ENCODE results near the gene MPC2.
"Not testable (repeated sequence)": the region's sequence is repeated elsewhere in the genome, so short reads cannot be mapped to it uniquely, and the experiment has no call there.

Gene MPC2

DNA sequence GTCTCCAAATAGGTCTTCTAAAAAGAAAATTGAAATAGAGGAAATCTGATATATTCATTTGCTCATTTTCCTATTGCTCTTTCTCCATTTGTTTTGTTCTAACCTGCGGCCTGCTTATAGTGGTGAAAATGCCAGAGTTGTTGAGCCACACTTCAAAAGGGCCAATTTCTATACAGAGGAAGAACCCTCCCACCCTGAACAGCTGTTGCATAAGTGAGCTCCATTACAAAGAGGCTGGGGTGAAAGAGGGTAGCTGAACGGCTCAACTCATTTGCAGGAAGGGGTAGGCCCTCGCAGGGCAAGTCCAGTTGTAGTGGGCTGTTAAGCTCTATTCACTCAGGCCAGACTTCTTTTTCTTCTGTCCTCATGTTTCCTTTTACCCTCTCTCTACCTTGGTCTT lies 31.7 kb downstream of the MPC2 start:
- peak; percentile 78 for DNase-seq (ENCODE audit: low read depth)

DNA sequence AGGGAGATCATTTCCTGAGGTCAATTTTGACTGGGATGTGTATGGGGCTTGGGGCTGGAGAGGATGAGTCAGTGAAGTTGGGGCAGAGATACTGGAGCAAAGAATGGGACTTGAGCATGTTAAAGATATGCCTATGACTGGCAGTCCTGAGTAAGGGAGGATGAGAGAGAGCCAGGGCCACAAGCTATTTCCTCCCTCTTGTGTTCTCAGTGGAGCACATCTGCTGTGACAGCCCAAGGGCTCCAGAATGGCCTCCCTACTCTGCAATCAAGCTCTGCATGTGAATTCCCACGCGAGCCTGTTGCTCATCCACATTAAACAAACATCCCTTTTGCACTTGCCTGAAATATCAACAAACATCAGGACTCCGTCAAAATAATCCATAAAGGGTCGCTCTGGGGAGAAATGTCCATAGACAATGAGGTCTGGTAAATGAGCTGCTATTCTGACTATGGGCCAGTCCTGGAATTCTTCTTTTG lies 32.2 kb downstream of the MPC2 start:
- peak; percentile 83 for DNase-seq (ENCODE audit: low read depth)

DNA sequence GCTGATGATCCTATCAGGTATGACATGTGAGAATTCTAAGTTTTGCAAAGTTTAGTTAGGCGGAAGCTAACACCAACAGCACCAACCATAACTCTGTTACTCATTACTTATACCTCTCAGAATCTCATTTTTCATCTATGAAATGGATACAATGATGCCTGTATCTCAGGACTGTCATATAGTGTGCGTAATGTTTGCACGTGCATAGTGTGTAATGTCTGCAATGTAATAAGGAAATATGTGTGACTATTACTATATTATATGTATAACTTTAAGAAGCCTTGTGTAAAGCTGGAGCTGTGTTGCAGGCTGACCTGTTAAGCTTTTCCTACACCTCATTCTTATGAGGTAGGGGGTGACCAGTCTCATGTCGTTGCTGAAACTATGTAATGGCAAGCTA lies 36.0 kb downstream of the MPC2 start:
- DNase-seq (ENCODE audit: low read depth), result no peak

DNA sequence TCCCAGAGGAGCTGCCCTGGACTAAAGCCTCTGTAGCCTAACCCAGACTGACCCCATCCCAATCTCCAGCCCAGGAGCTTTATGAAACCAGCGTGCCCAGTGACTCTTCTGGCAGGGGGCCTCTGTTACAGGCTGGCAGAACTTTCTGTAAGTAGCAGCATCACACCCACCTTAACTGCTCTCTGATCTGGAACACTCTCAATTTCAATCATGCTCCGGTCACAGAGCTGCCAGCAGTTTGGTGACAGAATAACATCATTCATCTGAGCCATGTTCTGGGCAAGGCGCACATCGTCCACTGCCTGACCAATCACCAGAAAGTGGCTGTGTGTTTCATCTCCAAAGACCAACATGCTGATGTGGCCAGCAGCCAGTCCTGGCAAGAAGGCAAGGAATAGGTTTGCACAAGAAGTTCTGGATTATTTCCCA lies 37.6 kb downstream of the MPC2 start:
- DNase-seq (ENCODE audit: low read depth), result peak; percentile 11

DNA sequence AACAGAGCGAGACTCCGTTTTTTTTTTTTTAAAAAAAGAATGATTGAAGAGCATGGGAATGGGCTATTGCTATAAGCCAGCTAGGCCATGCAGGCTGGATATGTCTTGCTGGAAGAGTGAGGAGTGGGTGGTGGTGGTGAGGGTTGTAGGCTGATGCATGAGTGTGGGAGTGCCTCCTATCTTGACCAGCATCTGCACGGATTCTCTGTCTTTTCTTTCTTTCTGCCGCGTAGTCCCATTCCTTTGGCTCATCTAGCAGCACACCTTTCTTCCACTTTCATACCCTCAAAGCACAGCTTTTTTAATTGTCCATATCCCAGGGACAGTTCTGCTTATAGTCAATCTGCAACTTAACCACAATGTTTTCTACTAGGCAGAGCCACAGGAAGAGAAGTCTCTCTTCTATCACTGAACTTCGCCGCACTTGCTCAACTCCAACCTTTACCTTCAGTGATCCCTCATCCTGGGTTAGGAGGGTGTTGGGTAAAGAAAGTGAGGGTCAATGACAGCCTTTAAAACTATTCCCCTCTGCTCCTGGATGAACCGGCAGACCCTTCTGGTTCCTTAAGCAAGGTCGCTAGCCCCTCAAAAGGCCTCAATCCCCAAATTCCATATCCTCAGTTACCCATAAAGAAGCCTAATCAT lies 38.2 kb downstream of the MPC2 start:
- no peak for DNase-seq (ENCODE audit: low read depth)

DNA sequence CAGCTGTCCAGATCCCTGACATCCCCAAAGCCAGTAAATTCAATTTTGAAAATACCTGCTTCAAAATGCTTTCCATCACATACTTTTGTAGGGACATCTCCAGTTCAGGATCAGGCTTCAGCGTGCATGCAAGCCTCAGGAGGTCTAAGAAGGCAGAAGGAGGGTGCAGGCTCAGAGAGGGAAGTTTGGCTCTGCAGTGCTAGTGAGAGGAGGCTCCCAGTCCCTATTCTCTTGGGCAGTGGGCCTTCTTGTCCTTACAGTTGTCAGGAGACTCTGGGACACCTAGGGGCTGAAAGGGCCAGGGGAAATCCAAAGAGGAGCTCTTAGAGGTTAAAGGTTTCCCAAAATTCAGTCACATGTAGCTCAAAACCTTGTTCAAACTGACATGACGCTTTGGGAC lies 43.1 kb downstream of the MPC2 start:
- no peak for DNase-seq (ENCODE audit: low read depth)

DNA sequence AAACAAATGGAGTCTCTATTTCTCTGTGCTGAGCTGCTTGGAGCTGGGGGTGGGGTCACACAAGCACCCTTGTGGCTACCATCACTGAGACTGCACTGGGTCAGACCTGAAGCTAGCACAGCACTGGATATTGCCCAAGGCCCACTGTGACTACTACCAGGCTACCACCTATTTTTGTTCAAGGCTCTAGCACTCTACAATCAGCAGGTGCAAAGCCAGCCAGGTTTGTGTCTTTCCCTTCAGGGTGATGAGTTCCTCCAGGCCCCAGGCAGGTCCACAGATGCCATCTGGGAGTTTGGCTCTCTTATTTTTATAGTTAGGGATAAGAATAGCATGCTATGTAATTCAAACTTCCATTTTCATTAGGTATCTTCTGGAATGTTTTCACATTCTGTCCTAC lies 46.5 kb downstream of the MPC2 start:
- no peak for DNase-seq (ENCODE audit: low read depth)

DNA sequence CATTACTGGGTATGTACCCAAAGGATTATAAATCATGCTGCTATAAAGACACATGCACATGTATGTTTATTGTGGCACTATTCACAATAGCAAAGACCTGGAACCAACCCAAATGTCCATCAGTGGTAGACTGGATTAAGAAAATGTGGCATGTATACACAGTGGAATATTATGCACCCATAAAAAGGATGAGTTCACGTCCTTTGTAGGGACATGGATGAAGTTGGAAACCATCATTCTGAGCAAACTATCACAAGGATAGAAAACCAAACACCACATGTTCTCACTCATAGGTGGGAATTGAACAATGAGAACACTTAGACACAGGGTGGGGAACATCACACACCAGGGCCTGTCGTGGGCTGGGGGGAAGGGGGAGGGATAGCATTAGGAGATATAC lies 49.7 kb downstream of the MPC2 start:
- DNase-seq (ENCODE audit: low read depth), result not testable (repeated sequence)

DNA sequence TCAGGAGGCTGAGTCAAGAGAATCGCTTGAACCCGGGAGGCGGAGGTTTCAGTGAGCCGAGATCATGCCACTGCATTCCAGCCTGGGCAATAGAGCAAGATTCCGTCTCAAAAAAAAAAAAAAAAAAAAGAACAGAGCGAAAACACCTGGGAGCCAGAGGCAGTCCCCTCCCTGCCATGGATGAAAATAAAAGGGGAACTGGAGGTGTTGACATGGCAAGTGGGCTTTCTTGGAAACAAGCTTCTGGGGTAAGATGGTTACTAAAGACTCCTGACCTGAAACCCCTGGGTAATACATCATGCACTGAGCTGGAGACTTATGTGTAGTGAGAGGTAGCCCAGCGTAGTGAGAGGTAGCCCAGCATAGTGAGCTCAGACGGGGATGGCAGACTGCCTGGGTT lies 54.5 kb downstream of the MPC2 start:
- DNase-seq (ENCODE audit: low read depth), result no peak

DNA sequence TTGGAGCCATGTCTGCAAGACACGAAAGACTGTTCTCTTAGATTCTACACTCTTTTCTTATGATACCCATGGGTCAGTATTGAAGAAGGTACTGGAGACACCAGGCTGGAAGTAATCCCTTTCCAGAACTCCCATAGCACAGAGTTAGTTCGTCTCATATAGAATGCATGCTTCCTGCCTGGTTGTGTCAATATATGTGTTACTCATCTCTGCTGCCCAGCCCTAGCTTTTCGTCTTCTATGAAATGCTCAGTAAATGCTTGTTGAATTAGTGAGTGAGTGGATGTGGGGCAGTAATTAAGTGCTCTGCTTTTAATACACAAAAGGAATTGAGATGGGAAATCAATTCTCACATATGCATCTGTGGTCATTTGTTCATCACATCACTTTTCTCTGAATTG lies 55.1 kb downstream of the MPC2 start:
- peak; percentile 52 for DNase-seq (ENCODE audit: low read depth)

DNA sequence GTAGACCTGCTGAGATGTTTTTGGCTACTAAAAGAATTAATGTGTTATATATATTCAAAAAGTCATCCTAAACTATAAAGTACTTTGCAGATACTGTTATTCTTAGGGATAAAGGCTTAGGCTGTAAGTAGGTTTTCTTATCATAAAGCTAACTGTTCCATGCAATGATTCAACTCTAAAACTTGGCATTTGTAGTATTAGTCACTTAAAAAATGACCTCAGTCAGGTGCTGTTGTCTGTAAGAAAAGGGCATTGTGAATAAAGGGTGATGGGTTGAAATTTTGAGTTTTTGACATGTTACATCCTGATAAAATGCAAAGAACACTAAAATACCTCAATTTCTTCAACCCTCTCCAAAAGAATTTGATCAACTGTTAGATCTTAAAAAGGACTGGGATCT lies 55.8 kb downstream of the MPC2 start:
- DNase-seq (ENCODE audit: low read depth), result peak; percentile 62

DNA sequence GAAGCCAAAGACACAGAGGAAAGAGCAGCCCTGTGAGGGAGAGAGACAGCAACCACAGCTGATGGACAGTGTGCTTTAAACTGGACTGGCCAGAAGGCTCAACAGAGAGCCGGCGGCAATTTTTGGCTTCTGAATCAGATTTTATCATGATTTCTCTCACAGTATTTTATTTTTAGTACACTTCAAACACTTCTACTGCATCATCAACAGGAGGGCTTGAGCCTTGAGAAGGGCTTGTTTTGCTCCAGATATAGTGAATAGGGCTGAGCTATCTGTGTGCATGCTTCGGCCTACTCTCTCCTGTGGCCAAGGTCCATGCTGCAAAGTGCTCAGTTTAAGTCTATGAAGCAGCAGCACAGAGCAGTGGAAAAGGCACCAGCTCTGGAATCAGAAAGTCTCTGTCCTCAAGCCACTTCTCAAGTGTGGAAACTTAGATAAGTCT lies 56.3 kb downstream of the MPC2 start:
- DNase-seq (ENCODE audit: low read depth), result peak; percentile 5

DNA sequence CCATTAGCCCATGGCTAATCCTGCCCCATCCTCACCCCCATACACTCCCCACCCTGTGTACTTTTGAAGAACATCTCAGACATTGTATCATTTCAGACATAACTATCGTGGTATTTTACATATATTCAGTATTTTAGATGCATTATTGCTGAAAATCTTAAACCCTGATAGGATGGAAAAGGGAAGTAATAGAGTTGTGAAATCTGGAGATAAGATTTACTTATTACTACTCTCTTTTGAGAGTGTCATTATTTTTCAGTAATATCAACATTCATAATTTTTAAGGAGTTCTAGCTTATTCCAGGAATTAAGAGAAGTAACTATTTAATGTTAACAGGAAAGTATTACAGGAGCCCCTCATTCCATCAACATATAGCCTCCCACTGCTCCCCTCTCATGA lies 57.4 kb downstream of the MPC2 start:
- no peak for DNase-seq (ENCODE audit: low read depth)

DNA sequence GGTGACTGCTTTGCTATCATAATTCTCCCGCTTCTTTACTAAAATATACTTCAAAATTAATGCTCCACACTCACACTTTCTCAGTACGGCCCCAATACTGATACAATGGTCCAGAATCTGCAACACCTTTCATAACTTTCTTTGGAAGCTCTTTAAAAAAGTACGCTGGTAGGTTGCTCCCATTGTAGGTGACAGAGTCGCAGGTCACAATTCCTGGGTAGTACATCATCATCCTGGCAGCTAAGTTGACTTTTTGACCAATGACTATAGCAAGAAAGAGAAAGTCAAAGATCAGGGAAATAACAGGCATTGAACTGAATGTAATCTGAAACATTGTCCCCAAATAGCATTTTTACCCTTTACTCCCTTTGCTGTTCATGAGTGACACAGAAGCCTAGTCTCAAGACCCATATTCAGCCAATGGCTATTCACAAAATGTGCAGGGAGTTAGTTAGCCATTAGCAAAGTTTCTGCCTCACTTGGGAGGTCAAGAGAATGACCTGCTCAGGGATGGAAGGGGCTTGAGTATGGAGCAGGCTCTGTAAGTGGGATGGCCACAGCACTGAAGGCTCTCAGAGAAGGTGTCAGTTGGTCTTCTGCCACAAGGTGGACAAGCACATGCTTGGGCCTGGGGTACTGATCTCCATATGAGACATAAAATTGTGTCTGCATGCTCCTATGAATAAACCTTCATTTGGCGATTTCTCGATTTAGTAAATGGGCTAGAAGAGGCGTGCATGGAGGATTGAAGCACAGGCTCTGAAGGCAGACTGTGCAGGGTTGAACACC lies 58.3 kb downstream of the MPC2 start:
- no peak for DNase-seq (ENCODE audit: low read depth)

DNA sequence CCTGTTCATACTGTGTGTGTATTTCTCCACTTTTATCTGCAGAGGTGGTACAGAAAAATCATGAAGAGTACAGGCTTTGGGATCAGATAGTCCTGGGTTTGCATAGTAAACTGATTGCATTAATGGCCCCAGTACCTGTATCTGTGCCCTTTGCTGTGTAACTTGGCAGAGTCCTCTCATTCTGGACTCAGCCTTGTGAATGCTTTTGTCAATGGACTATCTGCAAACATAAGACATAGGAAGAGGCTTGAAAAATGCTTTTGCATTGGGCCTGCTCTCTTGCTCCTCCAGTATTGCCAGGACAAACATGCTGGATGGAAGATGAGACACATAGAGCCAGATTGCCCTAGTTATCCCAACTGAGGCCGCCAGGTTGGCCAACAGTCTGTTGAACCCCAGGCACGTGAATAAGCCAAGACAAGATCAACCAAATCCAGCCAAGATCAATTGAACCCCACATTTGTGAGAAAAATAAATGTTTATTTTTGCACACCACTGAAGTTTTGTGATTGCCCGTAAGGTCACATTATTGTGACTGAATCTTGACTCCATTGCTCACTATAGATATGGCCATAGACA lies 60.2 kb downstream of the MPC2 start:
- DNase-seq (ENCODE audit: low read depth), result no peak

DNA sequence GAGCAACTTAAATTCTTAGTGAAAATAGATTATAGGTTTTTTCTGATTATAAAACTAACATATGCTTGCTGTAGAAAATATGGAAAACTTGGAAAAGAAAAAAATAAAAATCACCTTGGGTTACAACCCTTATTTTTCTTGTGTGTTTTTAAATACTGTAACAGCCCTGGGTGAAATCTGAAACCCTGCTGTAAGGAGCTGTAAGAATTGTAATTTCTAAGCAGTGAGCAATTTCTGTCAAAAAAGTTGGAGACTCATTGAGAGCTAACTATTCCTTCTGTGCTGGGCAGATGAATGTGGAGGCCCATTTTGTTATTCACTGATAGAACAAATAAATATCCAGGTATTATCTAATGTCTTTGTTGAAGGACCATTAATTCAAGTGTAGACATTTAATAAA lies 65.5 kb downstream of the MPC2 start:
- peak; percentile 61 for DNase-seq (ENCODE audit: low read depth)

DNA sequence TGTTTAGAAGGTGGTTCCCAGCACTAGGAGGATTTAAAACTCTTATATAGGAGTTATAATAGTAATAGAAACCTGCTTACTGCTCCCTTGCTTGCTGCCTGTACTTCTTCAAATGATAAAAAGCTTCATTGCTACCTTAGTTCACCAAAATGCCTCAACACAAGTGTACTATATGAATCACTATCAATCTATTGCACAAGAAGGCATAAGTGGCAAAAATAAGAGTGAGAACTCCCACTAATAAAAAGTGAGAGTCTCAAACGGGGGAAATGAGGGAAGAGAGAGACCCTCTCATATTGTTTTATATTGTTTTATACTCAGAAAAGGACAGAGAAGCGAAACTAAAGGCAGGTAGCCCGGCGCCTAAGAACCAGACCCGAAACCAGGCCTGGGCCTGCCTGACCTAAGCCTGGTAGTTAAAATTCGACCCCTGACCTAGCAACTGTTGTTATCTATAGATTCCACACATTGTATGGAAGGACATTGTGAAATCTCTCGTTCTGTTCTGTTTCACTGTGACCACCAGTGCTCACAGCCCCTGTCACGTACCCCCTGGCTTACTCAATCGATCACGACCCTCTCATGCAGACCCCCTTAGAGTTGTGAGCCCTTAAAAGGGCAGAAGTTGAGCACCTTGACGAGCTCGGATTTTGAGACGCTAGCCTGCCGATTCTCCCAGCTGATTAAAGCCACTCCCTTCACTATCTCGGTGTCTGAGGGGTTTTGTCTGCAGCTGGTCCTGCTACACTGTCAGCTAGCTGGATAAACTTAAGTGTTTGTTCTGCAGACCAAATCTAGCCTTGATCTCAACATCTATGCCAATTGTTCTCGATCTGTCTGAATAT lies 67.5 kb downstream of the MPC2 start:
- peak; percentile 12 for DNase-seq (ENCODE audit: low read depth)

DNA sequence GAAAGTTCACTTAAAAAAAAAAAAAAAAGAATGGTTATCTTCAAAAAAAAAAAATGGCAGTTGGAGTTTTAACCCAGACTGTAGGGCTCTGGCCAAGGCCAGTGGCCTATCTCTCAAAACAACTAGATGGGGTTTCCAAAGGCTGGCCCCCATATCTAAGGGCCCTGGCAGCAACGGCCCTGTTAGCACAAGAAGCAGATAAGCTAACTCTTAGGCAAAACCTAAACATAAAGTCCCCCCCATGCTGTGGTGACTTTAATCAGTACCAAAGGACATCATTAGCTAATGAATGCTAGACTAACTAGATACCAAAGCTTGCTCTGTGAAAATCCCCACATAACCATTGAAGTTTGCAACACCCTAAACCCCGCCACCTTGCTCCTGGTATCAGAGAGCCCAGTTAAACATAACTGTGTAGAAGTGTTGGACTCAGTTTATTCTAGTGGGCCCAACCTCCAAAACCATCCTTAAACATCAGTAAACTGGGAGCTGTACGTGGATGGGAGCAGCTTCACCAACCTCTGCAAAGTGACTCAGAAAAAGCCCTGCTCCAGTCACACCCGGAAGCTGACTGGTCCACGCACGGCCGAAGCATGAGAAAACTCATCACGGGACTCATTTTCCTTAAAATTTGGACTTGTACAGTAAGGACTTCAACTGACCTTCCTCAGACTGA lies 70.0 kb downstream of the MPC2 start:
- not testable (repeated sequence) for DNase-seq (ENCODE audit: low read depth)
